ENCODE data around the gene CD163.
"Not testable (repeated sequence)": the region's sequence is repeated elsewhere in the genome, so short reads cannot be mapped to it uniquely, and the experiment has no call there.

CD163 gene

GRCh38 chr12:7503686-7504415 lies at the start of gene CD163:
TSS of gene CD163 (minus strand) at chr12:7503777. CDS start at chr12:7503690, 87 bp downstream.
- DNase-seq (ENCODE audit: low read depth in 2 of 2, low spot score in 1 of 2): no peak

GRCh38 chr12:7542813-7543212 lies 39.2 kb upstream of the CD163 start:
- DNase-seq (ENCODE audit: low read depth in 2 of 2, low spot score in 1 of 2): no peak

- no peak for DNase-seq (ENCODE audit: low read depth in 2 of 2, low spot score in 1 of 2)
Observed at GRCh38 chr12:7542046-7542445, 38.5 kb upstream of the CD163 start.

- DNase-seq (ENCODE audit: low read depth in 2 of 2, low spot score in 1 of 2): no peak
Observed at GRCh38 chr12:7514416-7514815, 10.8 kb upstream of the CD163 start.

- DNase-seq (ENCODE audit: low read depth in 2 of 2, low spot score in 1 of 2): no peak
Observed at GRCh38 chr12:7512553-7512952, 9.0 kb upstream of the CD163 start.

- not testable (repeated sequence) for DNase-seq (ENCODE audit: low read depth in 2 of 2, low spot score in 1 of 2)
Observed at GRCh38 chr12:7509793-7510470, 6.4 kb upstream of the CD163 start.

GRCh38 chr12:7502612-7503011 lies 965 bp downstream of the CD163 start:
- DNase-seq (ENCODE audit: low read depth in 2 of 2, low spot score in 1 of 2): no peak

GRCh38 chr12:7501031-7501588 lies 2.5 kb downstream of the CD163 start:
- no peak for DNase-seq (ENCODE audit: low read depth in 2 of 2, low spot score in 1 of 2)

- DNase-seq (ENCODE audit: low read depth in 2 of 2, low spot score in 1 of 2): no peak
Observed at GRCh38 chr12:7499636-7500035, 3.9 kb downstream of the CD163 start.

GRCh38 chr12:7498809-7499208 lies 4.8 kb downstream of the CD163 start:
- no peak for DNase-seq (ENCODE audit: low read depth in 2 of 2, low spot score in 1 of 2)

GRCh38 chr12:7497661-7498060 lies 5.9 kb downstream of the CD163 start:
- DNase-seq (ENCODE audit: low read depth in 2 of 2, low spot score in 1 of 2): no peak

GRCh38 chr12:7496451-7496850 lies 7.1 kb downstream of the CD163 start:
- no peak for DNase-seq (ENCODE audit: low read depth in 2 of 2, low spot score in 1 of 2)

- no peak for DNase-seq (ENCODE audit: low read depth in 2 of 2, low spot score in 1 of 2)
Observed at GRCh38 chr12:7495136-7495535, 8.4 kb downstream of the CD163 start.

GRCh38 chr12:7493006-7493405 lies 10.6 kb downstream of the CD163 start:
- no peak for DNase-seq (ENCODE audit: low read depth in 2 of 2, low spot score in 1 of 2)

- no peak for DNase-seq (ENCODE audit: low read depth in 2 of 2, low spot score in 1 of 2)
Observed at GRCh38 chr12:7486512-7486911, 17.1 kb downstream of the CD163 start.

GRCh38 chr12:7485095-7485494 lies 18.5 kb downstream of the CD163 start:
- no peak for DNase-seq (ENCODE audit: low read depth in 2 of 2, low spot score in 1 of 2)

- no peak for DNase-seq (ENCODE audit: low read depth in 2 of 2, low spot score in 1 of 2)
Observed at GRCh38 chr12:7483343-7483742, 20.2 kb downstream of the CD163 start.

GRCh38 chr12:7479771-7480170 lies 23.8 kb downstream of the CD163 start:
- DNase-seq (ENCODE audit: low read depth in 2 of 2, low spot score in 1 of 2): no peak

- DNase-seq (ENCODE audit: low read depth in 2 of 2, low spot score in 1 of 2): no peak
Observed at GRCh38 chr12:7472060-7472459, 31.5 kb downstream of the CD163 start.

GRCh38 chr12:7460375-7461259 lies 43.0 kb downstream of the CD163 start:
- peak in 1 of 2 donors; percentile 29 for DNase-seq (ENCODE audit: low read depth in 2 of 2, low spot score in 1 of 2)

GRCh38 chr12:7459973-7460372 lies 43.6 kb downstream of the CD163 start:
- no peak for DNase-seq (ENCODE audit: low read depth in 2 of 2, low spot score in 1 of 2)

All from stimulated activated CD8-positive, alpha-beta memory T cell treated with anti-CD3 and anti-CD28 coated beads, Interleukin-4, amount 100 ng/mL, for 4 hours (primary cell).